IPS-18a (cell line): ENCODE results near the gene EXOG.

Experiments
- H3K27ac ChIP-seq: one replicate; pipeline ENCODE4 v1.5.1; 2013; ENCODE audit warnings: low read length
- H3K27me3 ChIP-seq: one replicate; pipeline ENCODE4 v1.6.1; 2013; ENCODE audit warnings: mild to moderate bottlenecking, low read length; ENCODE audit not compliant: control insufficient read depth, insufficient read depth
- H3K36me3 ChIP-seq: one replicate; pipeline ENCODE4 v1.6.1; 2013; ENCODE audit warnings: low read depth, low read length; ENCODE audit not compliant: control insufficient read depth
- H3K4me1 ChIP-seq: one replicate; pipeline ENCODE4 v1.6.1; 2013; ENCODE audit warnings: low read depth, low read length; ENCODE audit not compliant: control insufficient read depth
- H3K4me3 ChIP-seq: one replicate; pipeline ENCODE4 v1.5.1; 2013; ENCODE audit warnings: low read length
- H3K9ac ChIP-seq: one replicate; pipeline ENCODE4 v1.6.1; 2013; ENCODE audit warnings: mild to moderate bottlenecking, low read length, moderate library complexity
- H3K9me3 ChIP-seq: one replicate; pipeline ENCODE4 v1.6.1; 2013; ENCODE audit warnings: low read depth, low read length; ENCODE audit not compliant: control insufficient read depth

EXOG gene

DNA sequence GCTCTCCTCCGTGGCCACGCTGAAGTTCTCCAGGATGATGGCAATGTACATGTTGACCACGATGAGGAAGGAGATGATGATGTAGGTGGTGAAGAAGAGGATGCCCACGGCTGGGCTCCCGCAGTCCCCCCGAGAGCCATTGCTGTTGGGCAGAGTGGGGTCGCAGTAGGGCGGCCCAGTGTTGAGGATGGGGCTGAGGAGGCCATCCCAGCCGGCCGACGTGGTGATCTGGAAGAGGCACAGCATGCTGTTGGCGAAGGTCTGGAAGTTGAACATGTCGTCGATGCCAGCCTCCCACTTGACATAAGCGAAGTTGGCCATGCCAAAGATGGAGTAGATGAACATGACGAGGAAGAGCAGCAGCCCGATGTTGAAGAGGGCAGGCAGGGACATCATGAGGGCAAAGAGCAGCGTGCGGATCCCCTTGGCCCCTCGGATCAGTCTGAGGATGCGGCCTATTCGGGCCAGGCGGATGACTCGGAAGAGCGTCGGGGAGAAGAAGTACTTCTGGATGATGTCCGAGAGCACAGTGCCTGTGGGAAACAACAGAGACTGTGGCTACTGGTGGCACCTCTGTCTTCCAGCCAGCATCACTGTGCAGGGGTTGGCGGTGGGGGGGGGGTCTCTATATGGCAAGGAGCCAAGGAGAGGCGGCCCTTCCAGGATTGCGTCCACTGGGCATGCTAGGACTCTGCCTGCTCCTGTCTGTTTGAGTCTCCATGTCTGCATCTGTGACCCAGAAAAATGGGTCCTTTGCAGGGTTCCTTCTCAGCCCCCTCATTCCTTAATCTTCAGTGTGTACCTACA, 55.1 kb downstream of the EXOG start:
- H3K4me1 ChIP-seq: no peaks in the 10 kb centered on the region
- no peaks in the 10 kb centered on the region for H3K36me3 ChIP-seq
- no peak overlapping the region for H3K4me3 ChIP-seq
- no peak overlapping the region for H3K9ac ChIP-seq
- H3K27ac ChIP-seq: no peak overlapping the region
- H3K9me3 ChIP-seq: no peaks in the 10 kb centered on the region
- no peaks in the 10 kb centered on the region for H3K27me3 ChIP-seq

DNA sequence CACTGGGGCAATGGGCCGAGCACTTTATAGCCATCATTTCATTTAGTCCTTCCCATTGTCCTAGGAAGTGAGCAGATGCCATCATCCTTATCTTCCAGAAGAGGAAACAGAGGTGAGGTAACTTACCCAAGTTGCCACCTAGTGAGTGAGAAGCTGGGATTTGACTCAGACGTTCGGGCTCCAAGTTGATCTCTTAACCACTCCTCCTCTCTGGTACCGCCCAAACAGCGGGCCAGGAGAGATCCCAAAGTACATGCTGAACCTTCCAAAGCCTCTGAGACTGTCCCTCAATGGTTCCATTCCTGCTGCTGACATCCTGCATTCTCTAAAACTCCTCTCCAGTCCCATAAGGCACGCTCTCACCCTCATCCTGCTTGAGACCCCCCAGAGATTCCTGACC, 56.2 kb downstream of the EXOG start:
- no peak overlapping the region for H3K27ac ChIP-seq
- H3K4me3 ChIP-seq: no peak overlapping the region
- no peaks in the 10 kb centered on the region for H3K36me3 ChIP-seq
- H3K27me3 ChIP-seq: no peaks in the 10 kb centered on the region
- no peaks in the 10 kb centered on the region for H3K4me1 ChIP-seq
- no peak overlapping the region for H3K9ac ChIP-seq
- H3K9me3 ChIP-seq: no peaks in the 10 kb centered on the region

DNA sequence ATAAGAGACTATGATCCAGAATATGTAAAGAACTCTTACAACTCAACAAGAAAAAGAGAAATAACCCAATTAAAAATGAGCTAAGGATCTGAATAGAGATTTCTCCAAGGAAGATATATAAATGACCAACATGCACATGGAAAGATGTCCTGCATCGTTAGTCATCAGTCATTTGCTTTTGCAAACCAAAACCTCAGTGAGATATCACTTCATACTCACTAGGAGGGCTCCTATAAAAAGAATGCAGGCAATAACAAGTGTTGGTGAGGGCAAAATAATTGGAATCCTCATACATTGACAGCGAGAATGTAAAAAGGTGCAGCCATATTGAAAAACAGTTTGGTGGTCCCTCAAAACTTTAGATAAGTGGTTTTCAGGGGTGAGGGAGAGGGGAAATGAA, 56.9 kb downstream of the EXOG start:
- H3K9me3 ChIP-seq: no peaks in the 10 kb centered on the region
- no peaks in the 10 kb centered on the region for H3K27me3 ChIP-seq
- H3K27ac ChIP-seq: no peak overlapping the region
- no peak overlapping the region for H3K9ac ChIP-seq
- no peaks in the 10 kb centered on the region for H3K4me1 ChIP-seq
- no peaks in the 10 kb centered on the region for H3K36me3 ChIP-seq
- H3K4me3 ChIP-seq: no peak overlapping the region

DNA sequence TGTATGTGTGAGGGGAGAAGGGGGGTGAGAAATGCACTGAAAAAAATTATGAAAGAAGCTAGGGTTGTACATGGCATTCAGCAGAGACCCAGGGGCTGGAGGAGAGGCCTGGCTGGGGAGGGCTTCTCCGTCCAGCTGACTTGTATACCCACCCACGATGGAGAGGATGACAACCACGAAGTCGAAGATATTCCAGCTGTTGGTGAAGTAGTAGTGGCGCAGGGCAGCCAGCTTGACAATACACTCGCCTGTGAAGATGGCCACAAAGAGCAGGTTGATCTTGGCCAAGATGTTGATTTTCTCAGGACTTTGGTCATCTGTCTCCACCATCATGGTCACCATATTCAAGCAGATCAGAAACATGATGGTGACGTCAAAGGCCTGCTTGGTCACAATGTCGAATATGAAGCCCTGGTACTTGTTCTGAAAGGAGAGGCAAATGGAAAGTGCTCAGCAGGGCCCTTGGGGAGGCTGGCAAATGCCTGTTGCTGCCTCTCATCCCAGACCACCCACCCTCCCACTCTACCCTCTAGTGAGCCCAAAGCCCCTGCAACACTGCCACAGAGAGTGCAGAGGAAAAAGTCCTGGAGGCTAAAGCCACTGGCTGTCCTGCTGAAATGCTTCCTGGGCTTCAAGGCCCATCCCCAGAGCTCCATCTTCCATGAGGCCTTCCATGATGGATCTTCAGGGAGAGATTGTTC, 58.1 kb downstream of the EXOG start:
- Histone ChIP-seq H3K9me3 (no peaks in the 10 kb centered on the region), H3K4me1 (no peaks in the 10 kb centered on the region), H3K27me3 (no peaks in the 10 kb centered on the region), H3K9ac (no peak overlapping the region), H3K4me3 (no peak overlapping the region), H3K27ac (no peak overlapping the region), H3K36me3 (no peaks in the 10 kb centered on the region)

DNA sequence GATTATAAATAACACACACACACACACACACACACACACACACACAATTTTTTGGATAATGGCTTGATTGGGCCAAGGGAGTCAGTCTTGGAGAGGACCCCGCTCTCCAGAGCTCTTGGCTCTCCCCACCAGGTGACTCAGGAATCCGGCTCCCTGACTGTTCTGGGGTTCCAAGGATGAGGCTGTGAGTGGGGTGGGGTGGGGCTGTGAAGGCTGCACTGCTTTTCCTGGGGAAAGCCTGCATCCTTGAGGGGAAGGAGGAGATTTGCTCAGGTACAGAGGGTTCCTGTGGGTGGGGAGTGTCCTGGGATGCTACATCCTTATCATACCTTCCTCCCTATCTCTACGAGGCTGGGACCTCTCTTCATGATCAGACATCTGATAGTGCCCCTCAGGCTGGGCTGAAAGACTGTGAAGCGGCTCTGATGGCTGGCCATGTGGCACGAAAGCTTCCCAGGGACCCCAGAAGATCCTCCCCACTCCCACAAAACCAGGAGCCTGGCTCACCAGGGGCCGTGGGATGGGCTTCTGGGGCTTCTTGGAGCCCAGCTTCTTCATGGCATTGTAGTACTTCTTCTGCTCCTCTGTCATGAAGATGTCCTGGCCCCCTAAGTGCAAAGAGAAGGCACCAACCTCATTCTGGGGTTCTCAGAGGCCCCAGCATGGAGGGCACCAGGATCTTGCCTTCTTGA, 59.2 kb downstream of the EXOG start:
- Histone ChIP-seq H3K4me1 (no peaks in the 10 kb centered on the region), H3K36me3 (no peaks in the 10 kb centered on the region), H3K27me3 (no peaks in the 10 kb centered on the region), H3K9me3 (no peaks in the 10 kb centered on the region), H3K4me3 (no peak overlapping the region), H3K9ac (no peak overlapping the region), H3K27ac (no peak overlapping the region)

DNA sequence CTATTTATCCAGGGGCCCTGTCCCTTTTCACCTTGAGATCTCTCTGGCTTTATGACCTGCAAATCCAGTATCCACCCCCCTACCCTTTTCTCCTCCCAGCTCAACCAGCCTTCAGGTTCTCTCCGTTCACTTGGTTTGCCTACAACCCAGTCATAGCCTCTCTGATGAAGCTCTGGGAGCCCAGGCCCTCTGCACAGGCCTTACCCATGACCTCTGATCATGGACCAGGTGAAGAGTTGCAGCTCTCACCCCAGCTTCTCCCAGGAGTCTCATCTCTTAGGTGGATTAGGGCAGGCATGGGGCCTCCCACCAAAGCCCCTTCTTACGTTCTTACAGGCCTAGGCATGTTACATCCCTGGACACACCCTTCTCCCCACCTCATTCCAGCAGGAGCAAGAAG, 59.8 kb downstream of the EXOG start:
- Histone ChIP-seq H3K27me3 (no peaks in the 10 kb centered on the region), H3K4me3 (no peak overlapping the region), H3K9ac (no peak overlapping the region), H3K36me3 (no peaks in the 10 kb centered on the region), H3K4me1 (no peaks in the 10 kb centered on the region), H3K9me3 (no peaks in the 10 kb centered on the region), H3K27ac (no peak overlapping the region)

DNA sequence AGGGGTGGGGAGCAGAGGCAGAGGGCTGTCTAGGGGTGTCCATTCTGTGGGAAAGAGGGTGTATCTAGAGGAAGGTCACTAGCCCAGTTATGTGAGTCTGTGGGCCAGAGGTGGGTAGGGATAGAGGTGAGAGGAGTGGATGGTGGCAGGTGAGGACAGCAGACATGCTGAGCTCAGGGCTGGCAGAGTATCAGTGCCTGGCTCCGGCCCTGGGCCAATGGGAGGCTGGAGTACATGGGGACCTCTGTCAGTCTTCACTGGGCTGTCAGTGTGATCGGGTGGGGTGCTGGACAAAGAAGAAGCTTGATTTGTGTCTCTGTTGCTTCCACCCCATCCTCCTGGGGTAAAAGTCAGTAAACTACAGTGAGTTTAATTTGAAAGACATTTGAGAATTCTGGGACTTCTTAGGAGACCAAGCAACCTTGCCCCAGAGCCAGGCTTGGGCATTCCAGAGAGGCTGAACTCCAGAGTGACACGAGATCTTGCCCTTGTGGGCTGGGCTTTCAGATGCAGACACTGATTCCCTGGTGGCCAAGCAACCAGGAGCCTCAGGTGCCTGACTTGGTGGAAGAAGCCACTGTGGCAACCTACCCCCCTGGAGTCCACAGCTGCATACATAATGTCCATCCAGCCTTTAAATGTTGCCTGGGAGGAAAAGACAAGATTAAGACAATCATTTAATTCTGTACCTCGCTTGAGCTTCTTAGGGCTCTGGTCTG, 60.7 kb downstream of the EXOG start:
- H3K9me3 ChIP-seq: no peaks in the 10 kb centered on the region
- no peak overlapping the region for H3K27ac ChIP-seq
- no peaks in the 10 kb centered on the region for H3K4me1 ChIP-seq
- no peak overlapping the region for H3K9ac ChIP-seq
- no peaks in the 10 kb centered on the region for H3K36me3 ChIP-seq
- no peak overlapping the region for H3K4me3 ChIP-seq
- no peaks in the 10 kb centered on the region for H3K27me3 ChIP-seq

DNA sequence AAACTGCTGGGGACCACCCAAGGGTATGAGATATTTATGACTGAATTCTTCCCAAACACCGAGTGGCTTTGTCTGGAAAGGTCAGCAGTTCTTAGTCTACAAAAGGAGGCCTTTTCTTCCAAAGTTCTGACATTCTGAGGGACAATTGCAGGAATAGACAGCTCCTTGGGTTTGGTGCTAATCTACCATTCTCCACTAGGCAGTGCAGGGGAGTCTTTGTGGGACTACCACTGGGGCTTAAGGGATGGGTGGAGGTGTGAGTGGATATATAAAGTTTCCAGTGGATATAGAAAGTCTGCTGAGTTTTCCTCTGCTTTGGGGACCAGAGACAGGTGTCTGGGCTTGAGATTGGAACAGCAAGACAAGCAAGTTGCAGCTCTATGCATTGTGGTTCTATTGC, 62.7 kb downstream of the EXOG start:
- no peaks in the 10 kb centered on the region for H3K36me3 ChIP-seq
- H3K9ac ChIP-seq: no peak overlapping the region
- H3K27me3 ChIP-seq: no peaks in the 10 kb centered on the region
- H3K27ac ChIP-seq: no peak overlapping the region
- no peak overlapping the region for H3K4me3 ChIP-seq
- no peaks in the 10 kb centered on the region for H3K4me1 ChIP-seq
- H3K9me3 ChIP-seq: no peaks in the 10 kb centered on the region

DNA sequence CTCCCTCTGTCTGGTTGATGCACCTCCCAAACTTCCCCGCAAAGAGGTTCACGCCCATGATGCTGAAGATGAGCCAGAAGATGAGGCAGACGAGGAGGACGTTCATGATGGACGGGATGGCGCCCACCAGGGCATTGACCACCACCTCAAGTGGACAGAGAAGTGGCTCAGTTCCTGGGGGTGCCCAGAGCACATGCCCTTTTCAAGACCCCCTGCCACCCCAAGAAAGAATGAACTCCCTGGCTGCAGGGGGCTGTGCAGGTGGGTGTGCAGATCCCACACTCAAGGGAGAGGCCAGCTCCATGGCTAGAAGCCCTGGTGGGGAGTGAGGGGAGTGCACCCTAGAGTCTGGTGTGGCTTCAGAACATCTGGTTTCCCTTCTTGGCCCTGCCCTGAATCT, 64.1 kb downstream of the EXOG start:
- H3K9me3 ChIP-seq: no peaks in the 10 kb centered on the region
- no peaks in the 10 kb centered on the region for H3K36me3 ChIP-seq
- H3K4me1 ChIP-seq: no peaks in the 10 kb centered on the region
- H3K4me3 ChIP-seq: no peak overlapping the region
- H3K9ac ChIP-seq: no peak overlapping the region
- no peaks in the 10 kb centered on the region for H3K27me3 ChIP-seq
- H3K27ac ChIP-seq: no peak overlapping the region

DNA sequence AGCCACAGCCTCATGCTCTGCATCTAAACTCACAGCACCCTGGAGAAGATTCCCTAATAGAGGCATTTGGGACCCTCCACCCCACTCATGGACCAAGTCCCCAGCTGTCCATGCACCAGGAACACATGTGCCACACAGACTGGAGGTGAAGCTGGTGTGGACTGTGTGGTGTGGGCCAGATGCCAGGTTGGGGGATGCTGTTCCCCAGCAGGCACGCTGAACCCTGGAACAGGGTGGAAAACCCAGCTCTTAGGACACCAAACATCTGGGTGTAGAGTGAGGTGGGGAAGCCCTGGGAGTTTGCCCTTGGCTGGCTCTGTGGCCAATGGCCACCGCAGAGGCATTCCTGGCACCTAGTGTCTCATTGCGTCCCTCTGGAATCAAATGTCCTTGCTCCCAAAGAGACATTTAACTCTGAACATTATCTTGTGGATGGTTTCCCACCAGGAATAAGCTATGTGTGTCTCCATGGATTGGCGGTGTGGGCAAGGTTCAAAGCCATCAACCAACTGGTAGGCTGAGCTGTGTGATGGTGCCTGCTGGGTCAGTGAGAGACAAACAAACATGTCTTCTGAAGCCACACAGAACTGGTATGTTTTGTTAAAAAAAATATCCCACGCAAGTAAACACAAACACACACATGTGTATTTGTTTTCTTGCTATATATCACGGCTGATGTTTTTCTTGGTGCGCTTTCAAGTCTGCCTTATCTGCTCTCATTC, 65.0 kb downstream of the EXOG start:
- Histone ChIP-seq H3K36me3 (no peaks in the 10 kb centered on the region), H3K27ac (no peak overlapping the region), H3K4me1 (no peaks in the 10 kb centered on the region), H3K27me3 (no peaks in the 10 kb centered on the region), H3K4me3 (no peak overlapping the region), H3K9ac (no peak overlapping the region), H3K9me3 (no peaks in the 10 kb centered on the region)
